Fibroblast of pulmonary artery (primary cell): ENCODE data around the gene ZNF780A.

ENCODE experiments used
- DNase-seq: peaks from one replicate; pipeline ENCODE4 v3.0.0-alpha.2; 2010; ENCODE audit warnings: low read depth
- H3K4me3 ChIP-seq: replicated peaks from 2 replicates; pipeline ENCODE4 v1.5.1; 2011; ENCODE audit warnings: low read depth, mild to moderate bottlenecking, control low read depth, low read length, moderate library complexity
- CTCF ChIP-seq: IDR thresholded peaks from 2 replicates; pipeline ENCODE4 v1.5.1; 2011; ENCODE audit warnings: mild to moderate bottlenecking, control low read depth, low read length, inconsistent platforms; ENCODE audit errors: missing control alignments

Gene ZNF780A

DNA sequence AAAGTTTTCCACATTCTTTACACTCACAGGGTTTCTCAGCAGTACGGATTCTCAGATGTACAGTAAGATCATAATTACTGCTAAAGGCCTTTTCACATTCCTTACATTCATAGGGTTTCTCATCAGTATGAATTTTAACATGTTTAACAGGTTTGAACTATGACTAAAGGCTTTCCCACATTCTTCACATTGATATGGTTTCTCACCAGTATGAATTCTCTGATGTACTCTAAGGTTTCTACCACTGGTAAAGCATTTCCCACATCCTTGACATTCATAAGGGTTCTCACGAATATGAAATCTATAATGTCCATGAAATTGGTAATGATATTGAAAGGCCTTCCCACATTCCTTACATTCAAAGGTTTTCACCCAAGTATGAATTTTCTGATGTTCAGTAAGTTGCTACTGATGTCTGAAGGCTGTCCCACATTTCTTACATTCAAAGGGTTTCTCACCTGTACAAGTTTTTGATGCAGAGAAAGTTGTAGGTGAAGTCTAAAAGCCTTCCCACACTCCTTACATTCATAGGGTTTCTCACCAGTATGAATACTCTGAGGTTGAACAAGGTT lies 56.7 kb downstream of the ZNF780A start:
- H3K4me3 ChIP-seq: no peak overlapping the region
- no peak for DNase-seq
- no peak for TF ChIP-seq CTCF

DNA sequence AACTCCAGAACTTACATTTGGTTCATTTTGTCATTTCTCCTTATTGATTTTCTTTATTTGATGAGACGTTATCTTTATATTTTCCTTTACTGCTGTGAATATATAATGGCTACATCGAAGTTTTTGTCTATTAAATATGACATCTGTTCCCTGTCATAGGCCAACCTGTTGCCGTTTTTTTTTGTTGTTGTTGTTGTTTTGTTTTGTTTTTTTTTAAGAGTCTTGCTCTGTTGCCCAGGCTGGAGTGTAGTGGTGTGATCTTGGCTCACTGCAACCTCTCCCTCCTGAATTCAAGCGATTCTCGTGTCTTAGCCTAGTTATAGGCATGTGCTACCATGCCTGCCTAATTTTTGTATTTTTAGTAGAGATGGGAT lies 64.2 kb downstream of the ZNF780A start:
- DNase-seq: no peak
- H3K4me3 ChIP-seq: no peak overlapping the region
- no peak for TF ChIP-seq CTCF

GRCh38 chr19:40025938-40026596 lies 64.7 kb downstream of the ZNF780A start:
- H3K4me3 ChIP-seq: no peak overlapping the region
- no peak for TF ChIP-seq CTCF
- DNase-seq: no peak

DNA sequence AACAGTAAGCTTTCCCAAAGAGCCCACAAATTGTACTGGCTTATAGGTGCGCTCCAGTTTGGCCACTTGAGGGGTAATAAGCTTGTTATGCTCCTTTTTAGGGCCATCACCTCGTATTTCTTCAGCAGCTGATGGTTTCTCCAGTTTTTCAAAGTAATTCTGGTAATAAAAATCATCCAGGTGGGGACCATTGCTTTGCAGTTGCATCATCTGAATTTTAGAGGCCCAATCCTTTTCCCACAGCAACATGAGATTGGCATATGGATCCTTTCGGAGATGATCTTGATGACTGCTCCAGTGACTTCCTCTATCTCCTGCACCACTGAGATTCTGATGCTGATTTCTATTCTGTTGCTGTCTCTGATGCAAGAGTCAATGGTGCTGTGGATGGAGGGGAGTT lies 66.8 kb downstream of the ZNF780A start:
- no peak overlapping the region for H3K4me3 ChIP-seq
- TF ChIP-seq CTCF: no peak
- DNase-seq: no peak
